NCI-H1048 (cell line): Measurements from ENCODE around the gene RNF149.

Experiments
- DNase-seq: peaks from one replicate; lab custom pipeline; 2025; lab: John Stamatoyannopoulos, UW

Gene RNF149

GRCh38 chr2:101230541-101231001, 77.9 kb downstream of the RNF149 start:
- DNase-seq: no peak
